WERI-Rb-1 (cell line): Measurements from ENCODE around the gene CDC20.

Source experiments
- DNase-seq: peaks from one replicate; pipeline ENCODE4 v3.0.0-alpha.2; 2020
- H3K27ac ChIP-seq: fragments of 250-450 bp; sonication (Bioruptor Pico); 2 replicates; pipeline ENCODE4 v1.5.1; 2020; ENCODE audit warnings: mild to moderate bottlenecking, moderate library complexity
- H3K27me3 ChIP-seq: fragments of 250-450 bp; sonication (Bioruptor Pico); 2 replicates; pipeline ENCODE4 v1.5.1; 2021; ENCODE audit warnings: mild to moderate bottlenecking, low read depth, moderate library complexity; ENCODE audit not compliant: insufficient read depth, severe bottlenecking
- H3K36me3 ChIP-seq: fragments of 250-450 bp; sonication (Bioruptor Pico); 2 replicates; pipeline ENCODE4 v1.5.1; 2020; ENCODE audit warnings: mild to moderate bottlenecking, moderate library complexity
- H3K4me3 ChIP-seq: 2 replicates; pipeline ENCODE4 v1.5.1; 2011; ENCODE audit warnings: low read depth, mild to moderate bottlenecking, control low read depth, low read length
- H3K9me3 ChIP-seq: fragments of 250-450 bp; sonication (Bioruptor Pico); 2 replicates; pipeline ENCODE4 v1.5.1; 2021; ENCODE audit warnings: mild to moderate bottlenecking, moderate library complexity; ENCODE audit not compliant: severe bottlenecking
- CTCF ChIP-seq: IDR thresholded peaks from 2 replicates; pipeline ENCODE4 v1.5.1; 2011; ENCODE audit warnings: low read depth, mild to moderate bottlenecking, control low read depth, inconsistent platforms, low read length

Gene CDC20

GRCh38 chr1:43344267-43344850 is 14.4 kb upstream of the CDC20 start:
- Histone ChIP-seq H3K27ac (no peak overlapping the region), H3K27me3 (no peaks in the 10 kb centered on the region)
- no peak for TF ChIP-seq CTCF

GRCh38 chr1:43345120-43345519 is 13.7 kb upstream of the CDC20 start:
- Histone ChIP-seq H3K36me3 (no peaks in the 10 kb centered on the region), H3K27ac (no peak overlapping the region), H3K4me3 (no peak overlapping the region), H3K27me3 (no peaks in the 10 kb centered on the region), H3K9me3 (no peaks in the 10 kb centered on the region)
- TF ChIP-seq CTCF = no peak
- DNase-seq = no peak

More at GRCh38 chr1:43344267-43344850, 14.4 kb upstream of the CDC20 start:
- DNase-seq = no peak
- Histone ChIP-seq H3K36me3 (no peaks in the 10 kb centered on the region), H3K4me3 (no peak overlapping the region), H3K9me3 (no peaks in the 10 kb centered on the region)

GRCh38 chr1:43346636-43347035 is 12.1 kb upstream of the CDC20 start:
- no peaks in the 10 kb centered on the region for H3K36me3 ChIP-seq
- no peaks in the 10 kb centered on the region for H3K27me3 ChIP-seq
- H3K9me3 ChIP-seq = no peaks in the 10 kb centered on the region
- no peak overlapping the region for H3K4me3 ChIP-seq
- TF ChIP-seq CTCF = no peak
- no peak overlapping the region for H3K27ac ChIP-seq
- DNase-seq = no peak

GRCh38 chr1:43348343-43348808 is 10.4 kb upstream of the CDC20 start:
- Histone ChIP-seq H3K9me3 (no peaks in the 10 kb centered on the region), H3K36me3 (no peaks in the 10 kb centered on the region), H3K27me3 (no peaks in the 10 kb centered on the region), H3K27ac (peak overlapping the region; percentile 94), H3K4me3 (peak overlapping the region; percentile 73)
- peak; percentile 65 for DNase-seq
- no peak for TF ChIP-seq CTCF

- peak; percentile 93 for DNase-seq
- H3K4me3 ChIP-seq = peak overlapping the region; percentile 73
- H3K27ac ChIP-seq = peak overlapping the region; percentile 94
- no peaks in the 10 kb centered on the region for H3K36me3 ChIP-seq
- no peaks in the 10 kb centered on the region for H3K9me3 ChIP-seq
- H3K27me3 ChIP-seq = no peaks in the 10 kb centered on the region
- TF ChIP-seq CTCF = no peak
Observed at GRCh38 chr1:43348809-43349593, 9.8 kb upstream of the CDC20 start.
